Measurements from ENCODE around the gene ZNF423.

ZNF423 gene

GRCh38 chr16:49781401-49781800 is 74.5 kb downstream of the ZNF423 start:
- TF ChIP-seq, protein P1, sequence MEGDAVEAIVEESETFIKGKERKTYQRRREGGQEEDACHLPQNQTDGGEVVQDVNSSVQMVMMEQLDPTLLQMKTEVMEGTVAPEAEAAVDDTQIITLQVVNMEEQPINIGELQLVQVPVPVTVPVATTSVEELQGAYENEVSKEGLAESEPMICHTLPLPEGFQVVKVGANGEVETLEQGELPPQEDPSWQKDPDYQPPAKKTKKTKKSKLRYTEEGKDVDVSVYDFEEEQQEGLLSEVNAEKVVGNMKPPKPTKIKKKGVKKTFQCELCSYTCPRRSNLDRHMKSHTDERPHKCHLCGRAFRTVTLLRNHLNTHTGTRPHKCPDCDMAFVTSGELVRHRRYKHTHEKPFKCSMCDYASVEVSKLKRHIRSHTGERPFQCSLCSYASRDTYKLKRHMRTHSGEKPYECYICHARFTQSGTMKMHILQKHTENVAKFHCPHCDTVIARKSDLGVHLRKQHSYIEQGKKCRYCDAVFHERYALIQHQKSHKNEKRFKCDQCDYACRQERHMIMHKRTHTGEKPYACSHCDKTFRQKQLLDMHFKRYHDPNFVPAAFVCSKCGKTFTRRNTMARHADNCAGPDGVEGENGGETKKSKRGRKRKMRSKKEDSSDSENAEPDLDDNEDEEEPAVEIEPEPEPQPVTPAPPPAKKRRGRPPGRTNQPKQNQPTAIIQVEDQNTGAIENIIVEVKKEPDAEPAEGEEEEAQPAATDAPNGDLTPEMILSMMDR (IDR thresholded peaks at IDR 0.05; ENCODE audit: low read length): no peak
- no peak for TF ChIP-seq EZH2 (optimal IDR thresholded peaks at IDR 0.05; ENCODE audit: low read depth, low read length)
- no peak for TF ChIP-seq EZH2phosphoT487 (IDR thresholded peaks at IDR 0.05; ENCODE audit: low read length)
- no peaks in the 10 kb centered on the region for H3K4me1 ChIP-seq (ENCODE audit: low read length)
- no peaks in the 10 kb centered on the region for H3K36me3 ChIP-seq (replicated peaks; ENCODE audit: insufficient read depth, low read length)
- H3K27ac ChIP-seq (ENCODE audit: low read length): no peak overlapping the region
- H3K79me2 ChIP-seq (ENCODE audit: low read length): no peaks in the 10 kb centered on the region
- H3K9ac ChIP-seq (ENCODE audit: low read length): no peak overlapping the region
- H3K4me2 ChIP-seq (ENCODE audit: low read depth, low read length): no peak overlapping the region
- H3K9me3 ChIP-seq (replicated peaks; ENCODE audit: insufficient read depth, low read length): no peaks in the 10 kb centered on the region
- no peaks in the 10 kb centered on the region for H4K20me1 ChIP-seq (ENCODE audit: insufficient read depth, low read length)
- DNase-seq: no peak
- no peak overlapping the region for H2AFZ ChIP-seq (ENCODE audit: low read length)
- no peaks in the 10 kb centered on the region for H3K9me2 ChIP-seq (replicated peaks; ENCODE audit: insufficient read depth, low read length)
- no peak overlapping the region for H3K4me3 ChIP-seq (ENCODE audit: low read length)
- H3F3A ChIP-seq (ENCODE audit: insufficient read depth, low read length): no peaks in the 10 kb centered on the region
- H3K27me3 ChIP-seq (replicated peaks; ENCODE audit: insufficient read depth, low read length): peaks cover 5% of the 10 kb centered on the region

DNA sequence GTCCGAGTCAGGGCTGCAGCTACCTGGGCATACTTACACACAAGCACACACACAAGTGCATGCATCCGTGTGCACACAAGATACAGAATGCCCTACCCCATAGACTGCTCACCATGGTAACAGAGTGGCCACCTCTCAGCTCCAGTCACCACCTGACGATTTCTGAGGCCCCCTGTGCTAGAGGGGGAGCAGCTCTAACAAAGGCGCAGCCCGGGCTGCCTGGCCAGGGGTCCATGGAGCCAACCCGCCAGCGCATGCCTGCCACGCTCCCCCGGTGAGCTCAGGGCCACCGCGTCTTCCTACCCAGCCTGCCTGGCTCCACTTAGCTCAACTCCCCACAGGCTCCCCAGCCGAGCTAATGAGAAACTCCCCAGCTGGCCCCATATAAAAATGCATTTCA is 75.5 kb downstream of the ZNF423 start:
- DNase-seq: no peak
- TF ChIP-seq, protein P1 (IDR thresholded peaks at IDR 0.05; ENCODE audit: low read length): no peak
- TF ChIP-seq EZH2phosphoT487 (IDR thresholded peaks at IDR 0.05; ENCODE audit: low read length) (no peak), EZH2 (optimal IDR thresholded peaks at IDR 0.05; ENCODE audit: low read depth, low read length) (no peak)
- Histone ChIP-seq H3K9me2 (replicated peaks; ENCODE audit: insufficient read depth, low read length) (no peaks in the 10 kb centered on the region), H3K4me2 (ENCODE audit: low read depth, low read length) (no peak overlapping the region), H3K9ac (ENCODE audit: low read length) (no peak overlapping the region), H3K27ac (ENCODE audit: low read length) (no peak overlapping the region), H3F3A (ENCODE audit: insufficient read depth, low read length) (no peaks in the 10 kb centered on the region), H4K20me1 (ENCODE audit: insufficient read depth, low read length) (no peaks in the 10 kb centered on the region), H3K4me1 (ENCODE audit: low read length) (no peaks in the 10 kb centered on the region), H3K27me3 (replicated peaks; ENCODE audit: insufficient read depth, low read length) (peaks cover 5% of the 10 kb centered on the region), H3K9me3 (replicated peaks; ENCODE audit: insufficient read depth, low read length) (no peaks in the 10 kb centered on the region), H3K79me2 (ENCODE audit: low read length) (no peaks in the 10 kb centered on the region), H3K4me3 (ENCODE audit: low read length) (no peak overlapping the region), H2AFZ (ENCODE audit: low read length) (no peak overlapping the region), H3K36me3 (replicated peaks; ENCODE audit: insufficient read depth, low read length) (no peaks in the 10 kb centered on the region)

GRCh38 chr16:49779979-49780378 is 75.9 kb downstream of the ZNF423 start:
- H3K9me3 ChIP-seq (replicated peaks; ENCODE audit: insufficient read depth, low read length): no peaks in the 10 kb centered on the region
- DNase-seq: no peak
- H3K79me2 ChIP-seq (ENCODE audit: low read length): no peaks in the 10 kb centered on the region
- H3K9me2 ChIP-seq (replicated peaks; ENCODE audit: insufficient read depth, low read length): no peaks in the 10 kb centered on the region
- no peaks in the 10 kb centered on the region for H3K36me3 ChIP-seq (replicated peaks; ENCODE audit: insufficient read depth, low read length)
- peaks cover 5% of the 10 kb centered on the region for H3K27me3 ChIP-seq (replicated peaks; ENCODE audit: insufficient read depth, low read length)
- no peak overlapping the region for H3K4me3 ChIP-seq (ENCODE audit: low read length)
- H3K9ac ChIP-seq (ENCODE audit: low read length): no peak overlapping the region
- H3K27ac ChIP-seq (ENCODE audit: low read length): no peak overlapping the region
- no peak overlapping the region for H2AFZ ChIP-seq (ENCODE audit: low read length)
- no peak for TF ChIP-seq EZH2 (optimal IDR thresholded peaks at IDR 0.05; ENCODE audit: low read depth, low read length)
- TF ChIP-seq, protein P1 (IDR thresholded peaks at IDR 0.05; ENCODE audit: low read length): no peak
- no peak for TF ChIP-seq EZH2phosphoT487 (IDR thresholded peaks at IDR 0.05; ENCODE audit: low read length)
- H3F3A ChIP-seq (ENCODE audit: insufficient read depth, low read length): no peaks in the 10 kb centered on the region
- no peaks in the 10 kb centered on the region for H3K4me1 ChIP-seq (ENCODE audit: low read length)
- no peaks in the 10 kb centered on the region for H4K20me1 ChIP-seq (ENCODE audit: insufficient read depth, low read length)
- H3K4me2 ChIP-seq (ENCODE audit: low read depth, low read length): no peak overlapping the region

Measured in MM.1S (cell line).